A673 (cell line): ENCODE results near the gene DOCK1. TPM values are rescaled to one million over a fixed set of nuclear protein-coding genes. Genes with fewer than 3 reads are reported as not detected.

Experiments used
- BruUV-seq: library from RNA; stranded (reverse); fragments of 400-500 nt; replicated peaks from 2 replicates; lab custom pipeline; 2021; lab: Mats Ljungman, UMichigan
- CTCF ChIA-PET: fragments of 300-600 bp; sonication (Branson Sonifier 250); formaldehyde crosslinking; loops from one replicate; lab custom pipeline; 2022; ENCODE audit warnings: antibody characterized with exemption; lab: Charles Lee
- POLR2A ChIA-PET: fragments of 300-600 bp; sonication (Branson Sonifier 250); formaldehyde crosslinking; loops from one replicate; lab custom pipeline; 2022; ENCODE audit warnings: antibody characterized with exemption; ENCODE audit not compliant: low non-redundant PET; lab: Charles Lee
- DNase-seq: peaks from one replicate; pipeline ENCODE4 v3.0.0-alpha.2; 2015; ENCODE audit warnings: low spot score
- H3K27ac ChIP-seq: fragments of 200-600 bp; sonication (generic); 2 replicates; pipeline ENCODE4 v1.5.1; 2016; ENCODE audit warnings: mixed run types, low read depth, mild to moderate bottlenecking, mixed read lengths, antibody characterized with exemption, low read length; ENCODE audit not compliant: poor library complexity, severe bottlenecking
- H3K27me3 ChIP-seq: fragments of 200-600 bp; sonication (generic); replicated peaks from 2 replicates; pipeline ENCODE4 v1.6.1; 2017; ENCODE audit warnings: mixed run types, low read depth, mild to moderate bottlenecking, mixed read lengths, antibody characterized with exemption, low read length; ENCODE audit not compliant: insufficient read depth, poor library complexity
- H3K36me3 ChIP-seq: fragments of 200-600 bp; sonication (generic); 2 replicates; pipeline ENCODE4 v1.6.1; 2016; ENCODE audit warnings: mixed run types, mild to moderate bottlenecking, mixed read lengths, antibody characterized with exemption, low read length; ENCODE audit not compliant: insufficient read depth, poor library complexity, severe bottlenecking
- H3K4me1 ChIP-seq: fragments of 200-600 bp; sonication (generic); 2 replicates; pipeline ENCODE4 v1.6.1; 2017; ENCODE audit warnings: mixed run types, mild to moderate bottlenecking, mixed read lengths, antibody characterized with exemption, low read length; ENCODE audit not compliant: insufficient read depth, poor library complexity, severe bottlenecking
- H3K4me3 ChIP-seq: fragments of 200-600 bp; sonication (generic); 2 replicates; pipeline ENCODE4 v1.5.1; 2016; ENCODE audit warnings: low read depth, mixed run types, mild to moderate bottlenecking, mixed read lengths, low read length; ENCODE audit not compliant: poor library complexity, severe bottlenecking
- H3K9me3 ChIP-seq: fragments of 200-600 bp; sonication (generic); 2 replicates; pipeline ENCODE4 v1.6.1; 2016; ENCODE audit warnings: mixed run types, low read depth, mild to moderate bottlenecking, mixed read lengths, antibody characterized with exemption, low read length; ENCODE audit not compliant: poor library complexity, severe bottlenecking
- CTCF ChIP-seq: fragments of 300-800, 200-600 bp; sonication (generic); conservative IDR thresholded peaks from 2 replicates; pipeline ENCODE4 v1.5.1; 2017; ENCODE audit warnings: low read depth, mild to moderate bottlenecking, antibody characterized with exemption, low read length, moderate library complexity, mixed read lengths
- EZH2 ChIP-seq: fragments of 200-600 bp; sonication (generic); IDR thresholded peaks from 2 replicates; pipeline ENCODE4 v1.6.1; 2017; ENCODE audit warnings: borderline replicate concordance, low read depth, mild to moderate bottlenecking, mixed read lengths, antibody characterized with exemption, low read length; ENCODE audit not compliant: poor library complexity, severe bottlenecking
- intact Hi-C: fragments of 100-400 bp; cut with micrococcal nuclease; formaldehyde crosslinking; loops from one replicate; pipeline ENCODE4 v1.10.0; 2022; ENCODE audit not compliant: unreplicated experiment
- total RNA-seq: library from RNA; stranded (reverse); gene quantifications from 2 replicates; pipeline ENCODE4 v1.2.3, GENCODE V29; 2021

Gene DOCK1
- total RNA-seq, 1 experiment from 2014 or later, result 30.7 TPM

- no peaks in the 10 kb centered on the region for H3K27me3 ChIP-seq
- intact Hi-C loops, result no loop called here
- H3K27ac ChIP-seq, result no peak overlapping the region
- H3K9me3 ChIP-seq, result no peaks in the 10 kb centered on the region
- no peaks in the 10 kb centered on the region for H3K4me1 ChIP-seq
- H3K36me3 ChIP-seq, result no peaks in the 10 kb centered on the region
- POLR2A ChIA-PET, result no interaction called here
- BruUV-seq, result no TSS peak
- no peak for DNase-seq
- TF ChIP-seq CTCF, result no peak
- TF ChIP-seq EZH2, result no peak
- CTCF ChIA-PET, result no interaction called here
- H3K4me3 ChIP-seq, result no peak overlapping the region
Observed at GRCh38 chr10:127081851-127082345, 176.7 kb downstream of the DOCK1 start.

- POLR2A ChIA-PET, result no interaction called here
- Histone ChIP-seq H3K27me3 (no peaks in the 10 kb centered on the region), H3K4me1 (no peaks in the 10 kb centered on the region), H3K4me3 (no peak overlapping the region), H3K9me3 (no peaks in the 10 kb centered on the region), H3K27ac (no peak overlapping the region), H3K36me3 (no peaks in the 10 kb centered on the region)
- intact Hi-C loops, result no loop called here
- DNase-seq, result no peak
- BruUV-seq, result no TSS peak
- TF ChIP-seq CTCF (no peak), EZH2 (no peak)
- CTCF ChIA-PET, result no interaction called here
Observed at GRCh38 chr10:127082651-127083050, 177.4 kb downstream of the DOCK1 start.

GRCh38 chr10:127085957-127086356 lies 180.7 kb downstream of the DOCK1 start:
- DNase-seq, result no peak
- H3K36me3 ChIP-seq, result no peaks in the 10 kb centered on the region
- TF ChIP-seq CTCF (no peak), EZH2 (no peak)
- H3K27ac ChIP-seq, result no peak overlapping the region
- ChIA-PET POLR2A (no interaction called here), CTCF (no interaction called here)
- BruUV-seq, result no TSS peak
- no peak overlapping the region for H3K4me3 ChIP-seq
- H3K27me3 ChIP-seq, result no peaks in the 10 kb centered on the region
- H3K9me3 ChIP-seq, result no peaks in the 10 kb centered on the region
- H3K4me1 ChIP-seq, result no peaks in the 10 kb centered on the region
- intact Hi-C loops, result no loop called here
